Activated T-helper 17 cell treated with anti-CD3 and anti-CD28 coated beads, Interleukin-2, amount 50 U/mL, for 72 hours (primary cell): Measurements from ENCODE around the gene FLNC. TPM values are rescaled to one million over a fixed set of nuclear protein-coding genes. Genes with fewer than 3 reads are reported as not detected.

Source experiments
- ATAC-seq: fragments of 150-1000 bp; cut with Tn5 transposase; replicated peaks from 2 replicates; pipeline ENCODE4 v1.10.0; 2021; ENCODE audit warnings: mild to moderate bottlenecking, moderate library complexity
- H3K27ac Mint-ChIP-seq: one replicate; pipeline ENCODE4 v1.8.0; 2022; ENCODE audit warnings: mixed read lengths
- H3K27me3 Mint-ChIP-seq: one replicate; pipeline ENCODE4 v1.8.0; 2022; ENCODE audit warnings: mixed read lengths
- H3K36me3 Mint-ChIP-seq: one replicate; pipeline ENCODE4 v1.8.0; 2022; ENCODE audit warnings: low read depth, mild to moderate bottlenecking, mixed read lengths
- H3K4me1 Mint-ChIP-seq: one replicate; pipeline ENCODE4 v1.8.0; 2022; ENCODE audit warnings: mixed read lengths
- H3K4me3 Mint-ChIP-seq: one replicate; pipeline ENCODE4 v1.8.0; 2022; ENCODE audit warnings: mild to moderate bottlenecking, mixed read lengths
- H3K9me3 Mint-ChIP-seq: one replicate; pipeline ENCODE4 v1.8.0; 2022; ENCODE audit warnings: mixed read lengths
- total RNA-seq, 2 donors: library from RNA; stranded (reverse); gene quantifications; one replicate each; pipeline ENCODE4 v1.2.3, GENCODE V29; 2022

FLNC gene
- total RNA-seq, 2 donors from 2014 or later = 0.02 to 0.05 TPM

DNA sequence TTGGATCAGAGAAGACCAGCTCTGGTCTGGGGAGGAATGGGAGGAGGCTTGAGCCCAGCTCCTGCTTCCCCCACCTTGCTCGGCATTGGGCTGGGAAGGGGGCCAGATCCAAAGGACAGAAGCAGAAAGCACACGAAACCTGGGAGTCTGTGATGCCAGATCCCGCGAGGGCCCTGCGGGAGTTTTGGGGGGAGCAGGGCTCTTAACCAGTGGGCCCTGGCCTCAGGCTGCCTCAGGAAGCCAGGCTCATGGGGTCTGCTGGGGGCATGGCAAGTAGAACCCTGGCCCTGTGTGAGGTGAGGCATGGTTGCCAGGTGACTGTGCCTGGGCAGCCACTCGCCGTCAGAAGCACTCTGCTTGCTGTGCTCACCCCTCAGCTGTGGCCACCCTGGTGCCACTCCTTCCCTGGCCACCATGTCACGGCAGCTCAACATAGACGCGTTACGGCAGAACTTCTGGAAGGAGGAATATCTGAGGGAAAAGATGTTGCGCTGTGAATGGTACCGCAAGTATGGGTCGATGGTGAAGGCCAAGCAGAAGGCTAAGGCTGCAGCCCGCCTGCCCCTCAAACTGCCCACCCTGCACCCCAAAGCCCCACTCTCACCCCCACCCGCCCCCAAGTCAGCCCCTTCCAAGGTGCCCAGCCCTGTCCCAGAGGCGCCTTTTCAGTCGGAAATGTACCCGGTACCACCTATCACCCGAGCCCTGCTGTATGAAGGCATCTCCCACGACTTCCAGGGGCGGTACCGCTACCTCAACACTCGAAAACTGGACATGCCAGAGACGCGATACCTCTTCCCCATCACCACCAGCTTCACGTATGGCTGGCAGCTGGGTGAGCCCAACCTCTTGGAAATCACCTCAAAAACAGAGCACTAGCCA lies 36.0 kb downstream of the FLNC start:
- Mint-ChIP-seq H3K4me1 (peaks cover 13% of the 10 kb centered on the region), H3K27ac (no peak overlapping the region), H3K9me3 (no peaks in the 10 kb centered on the region), H3K36me3 (peaks cover 18% of the 10 kb centered on the region), H3K27me3 (no peaks in the 10 kb centered on the region), H3K4me3 (no peak overlapping the region)
- no peak for ATAC-seq

- Mint-ChIP-seq H3K27me3 (no peaks in the 10 kb centered on the region), H3K4me3 (no peak overlapping the region), H3K9me3 (no peaks in the 10 kb centered on the region), H3K36me3 (peaks cover 18% of the 10 kb centered on the region), H3K27ac (no peak overlapping the region), H3K4me1 (peaks cover 10% of the 10 kb centered on the region)
- no peak for ATAC-seq
Measured at GRCh38 chr7:128867241-128867640, 37.0 kb downstream of the FLNC start.

- no peak for ATAC-seq
- no peaks in the 10 kb centered on the region for H3K9me3 Mint-ChIP-seq
- H3K4me3 Mint-ChIP-seq = peak overlapping the region; percentile 37
- peaks cover 13% of the 10 kb centered on the region for H3K36me3 Mint-ChIP-seq
- H3K4me1 Mint-ChIP-seq = peaks cover 8% of the 10 kb centered on the region
- H3K27ac Mint-ChIP-seq = no peak overlapping the region
- H3K27me3 Mint-ChIP-seq = no peaks in the 10 kb centered on the region
Measured at GRCh38 chr7:128867842-128868623, 37.8 kb downstream of the FLNC start.

GRCh38 chr7:128868624-128869137 lies 38.5 kb downstream of the FLNC start:
- no peak for ATAC-seq
- H3K27me3 Mint-ChIP-seq = no peaks in the 10 kb centered on the region
- peak overlapping the region; percentile 33 for H3K4me3 Mint-ChIP-seq
- no peak overlapping the region for H3K27ac Mint-ChIP-seq
- H3K9me3 Mint-ChIP-seq = no peaks in the 10 kb centered on the region
- peaks cover 8% of the 10 kb centered on the region for H3K4me1 Mint-ChIP-seq
- H3K36me3 Mint-ChIP-seq = peaks cover 13% of the 10 kb centered on the region

- peaks cover 8% of the 10 kb centered on the region for H3K4me1 Mint-ChIP-seq
- ATAC-seq = peak; percentile 88
- peak overlapping the region; percentile 33 for H3K4me3 Mint-ChIP-seq
- H3K9me3 Mint-ChIP-seq = no peaks in the 10 kb centered on the region
- H3K27ac Mint-ChIP-seq = no peak overlapping the region
- no peaks in the 10 kb centered on the region for H3K27me3 Mint-ChIP-seq
- H3K36me3 Mint-ChIP-seq = peaks cover 13% of the 10 kb centered on the region
Measured at GRCh38 chr7:128869138-128869943, 39.1 kb downstream of the FLNC start.

GRCh38 chr7:128869944-128870285 lies 39.7 kb downstream of the FLNC start:
- peaks cover 11% of the 10 kb centered on the region for H3K36me3 Mint-ChIP-seq
- peaks cover 5% of the 10 kb centered on the region for H3K4me1 Mint-ChIP-seq
- no peak overlapping the region for H3K27ac Mint-ChIP-seq
- no peaks in the 10 kb centered on the region for H3K9me3 Mint-ChIP-seq
- peak overlapping the region; percentile 67 for H3K4me3 Mint-ChIP-seq
- no peaks in the 10 kb centered on the region for H3K27me3 Mint-ChIP-seq
- ATAC-seq = peak; percentile 25

DNA sequence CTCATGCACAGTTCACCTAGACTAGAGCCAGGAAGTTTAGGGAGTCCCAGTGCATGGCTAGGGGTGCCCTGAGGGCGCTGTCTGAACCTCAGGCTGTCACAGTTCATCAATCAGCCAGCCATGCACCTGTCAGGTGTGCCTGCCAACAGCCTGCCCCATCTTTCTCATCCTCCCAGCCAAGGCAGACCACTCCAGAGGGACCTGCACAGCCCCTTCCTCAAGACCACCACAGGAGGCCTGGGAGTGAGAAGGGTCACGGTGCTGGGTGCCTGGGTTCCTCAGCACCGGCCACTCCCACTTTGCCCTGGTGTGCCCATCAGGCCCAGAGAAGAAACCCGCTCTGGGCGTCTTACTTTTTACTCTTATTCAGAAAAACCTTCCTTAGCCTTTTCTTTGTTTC lies 40.8 kb downstream of the FLNC start:
- H3K4me1 Mint-ChIP-seq = no peaks in the 10 kb centered on the region
- H3K36me3 Mint-ChIP-seq = no peaks in the 10 kb centered on the region
- H3K27ac Mint-ChIP-seq = no peak overlapping the region
- H3K9me3 Mint-ChIP-seq = no peaks in the 10 kb centered on the region
- peak overlapping the region; percentile 67 for H3K4me3 Mint-ChIP-seq
- no peak for ATAC-seq
- no peaks in the 10 kb centered on the region for H3K27me3 Mint-ChIP-seq

GRCh38 chr7:128872394-128872824 lies 42.2 kb downstream of the FLNC start:
- ATAC-seq = no peak

GRCh38 chr7:128873234-128873633 lies 43.0 kb downstream of the FLNC start:
- ATAC-seq = no peak
- Mint-ChIP-seq H3K4me1 (no peaks in the 10 kb centered on the region), H3K36me3 (no peaks in the 10 kb centered on the region), H3K27me3 (no peaks in the 10 kb centered on the region), H3K4me3 (no peak overlapping the region), H3K9me3 (no peaks in the 10 kb centered on the region), H3K27ac (no peak overlapping the region)

More at GRCh38 chr7:128872394-128872824, 42.2 kb downstream of the FLNC start:
- H3K27me3 Mint-ChIP-seq = no peaks in the 10 kb centered on the region
- no peak overlapping the region for H3K27ac Mint-ChIP-seq
- no peaks in the 10 kb centered on the region for H3K36me3 Mint-ChIP-seq
- no peak overlapping the region for H3K4me3 Mint-ChIP-seq
- H3K9me3 Mint-ChIP-seq = no peaks in the 10 kb centered on the region
- H3K4me1 Mint-ChIP-seq = no peaks in the 10 kb centered on the region

- Mint-ChIP-seq H3K27me3 (no peaks in the 10 kb centered on the region), H3K36me3 (no peaks in the 10 kb centered on the region), H3K4me3 (no peak overlapping the region), H3K9me3 (no peaks in the 10 kb centered on the region), H3K4me1 (no peaks in the 10 kb centered on the region), H3K27ac (no peak overlapping the region)
- no peak for ATAC-seq
Measured at GRCh38 chr7:128874140-128875031, 44.2 kb downstream of the FLNC start.

DNA sequence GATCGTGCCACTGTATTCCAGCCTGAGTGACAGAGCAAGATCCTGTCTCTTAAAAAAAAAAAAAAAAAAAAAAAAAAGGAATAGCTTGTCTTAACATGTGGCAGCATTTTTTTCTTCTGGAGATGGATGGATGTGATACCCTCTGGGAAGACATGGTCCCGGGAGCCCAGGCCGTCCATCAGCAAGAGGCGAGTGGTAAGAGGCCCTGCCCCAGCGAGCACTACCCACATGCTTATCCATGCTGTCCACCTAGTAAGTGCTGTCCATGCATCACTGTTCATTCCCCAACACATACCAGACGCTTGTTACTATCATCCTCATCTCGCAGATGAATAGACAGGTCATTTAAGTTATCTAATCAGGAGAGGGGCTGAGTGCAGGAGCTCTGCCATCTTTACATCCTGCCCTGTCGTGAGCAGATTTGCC lies 45.3 kb downstream of the FLNC start:
- Mint-ChIP-seq H3K36me3 (no peaks in the 10 kb centered on the region), H3K27ac (no peak overlapping the region), H3K27me3 (no peaks in the 10 kb centered on the region), H3K4me1 (no peaks in the 10 kb centered on the region), H3K4me3 (no peak overlapping the region), H3K9me3 (no peaks in the 10 kb centered on the region)
- ATAC-seq = no peak

GRCh38 chr7:128876127-128876526 lies 45.9 kb downstream of the FLNC start:
- H3K27me3 Mint-ChIP-seq = no peaks in the 10 kb centered on the region
- H3K9me3 Mint-ChIP-seq = no peaks in the 10 kb centered on the region
- ATAC-seq = no peak
- no peaks in the 10 kb centered on the region for H3K4me1 Mint-ChIP-seq
- H3K4me3 Mint-ChIP-seq = no peak overlapping the region
- no peak overlapping the region for H3K27ac Mint-ChIP-seq
- H3K36me3 Mint-ChIP-seq = no peaks in the 10 kb centered on the region

- Mint-ChIP-seq H3K4me3 (no peak overlapping the region), H3K36me3 (no peaks in the 10 kb centered on the region), H3K27me3 (no peaks in the 10 kb centered on the region), H3K9me3 (no peaks in the 10 kb centered on the region), H3K4me1 (no peaks in the 10 kb centered on the region), H3K27ac (no peak overlapping the region)
- ATAC-seq = no peak
Measured at GRCh38 chr7:128876586-128876977, 46.4 kb downstream of the FLNC start.
